OCI-LY3 (cell line): ENCODE measurements around the gene ABCC8.

ENCODE experiments used
- H2AFZ ChIP-seq: fragments of 200-600, 300-600 bp; shearing (Covaris generic); 2 replicates; pipeline ENCODE4 v1.6.0; 2014; ENCODE audit warnings: antibody characterized with exemption, low read depth, low read length
- H3K27ac ChIP-seq: fragments of 200-600, 300-600 bp; sonication (generic); 2 replicates; pipeline ENCODE4 v1.5.1; 2014; ENCODE audit warnings: mild to moderate bottlenecking, low read length, moderate library complexity, mixed read lengths
- H3K27me3 ChIP-seq: fragments of 200-600, 300-600 bp; sonication (generic); 2 replicates; pipeline ENCODE4 v1.6.1; 2014; ENCODE audit warnings: low read depth, low read length, mixed read lengths
- H3K36me3 ChIP-seq: fragments of 200-600, 300-600 bp; sonication (generic); replicated peaks from 2 replicates; pipeline ENCODE3; 2014; ENCODE audit warnings: low read depth, low read length, mixed read lengths
- H3K4me1 ChIP-seq: fragments of 300-600, 200-600 bp; sonication (generic); 2 replicates; pipeline ENCODE4 v1.6.1; 2014; ENCODE audit warnings: low read length, mixed read lengths
- H3K4me2 ChIP-seq: fragments of 200-600, 300-600 bp; sonication (generic); 2 replicates; pipeline ENCODE4 v1.6.1; 2014; ENCODE audit warnings: low read length, mixed read lengths
- H3K4me3 ChIP-seq: fragments of 300-600, 200-600 bp; sonication (generic); 2 replicates; pipeline ENCODE4 v1.5.1; 2014; ENCODE audit warnings: antibody characterized with exemption, mild to moderate bottlenecking, low read length, moderate library complexity
- H3K79me2 ChIP-seq: fragments of 300-600, 200-600 bp; shearing (Covaris generic); 2 replicates; pipeline ENCODE4 v1.6.1; 2014; ENCODE audit warnings: mild to moderate bottlenecking, low read length, mixed read lengths
- H3K9ac ChIP-seq: fragments of 300-600, 200-600 bp; shearing (Covaris generic); 2 replicates; pipeline ENCODE4 v1.6.0; 2014; ENCODE audit warnings: mild to moderate bottlenecking, low read length, moderate library complexity
- H3K9me3 ChIP-seq: fragments of 200-600, 300-600 bp; shearing (Covaris generic); 2 replicates; pipeline ENCODE4 v1.6.1; 2014; ENCODE audit warnings: low read length, mixed read lengths; ENCODE audit not compliant: insufficient read depth
- H4K20me1 ChIP-seq: fragments of 200-600, 300-600 bp; sonication (generic); 2 replicates; pipeline ENCODE4 v1.6.1; 2016; ENCODE audit warnings: low read length, mixed read lengths; ENCODE audit not compliant: insufficient read depth
- CTCF ChIP-seq: fragments of 200-600, 300-600 bp; sonication (generic); IDR thresholded peaks from 2 replicates; pipeline ENCODE4 v1.5.1; 2014; ENCODE audit warnings: antibody characterized with exemption, low read length, low read depth
- EZH2phosphoT487 ChIP-seq: fragments of 200-600 bp; shearing (Covaris generic); IDR thresholded peaks from 2 replicates; pipeline ENCODE4 v1.6.1; 2018; ENCODE audit warnings: antibody characterized with exemption, mixed run types, low read depth

The ABCC8 gene

GRCh38 chr11:17476317-17477083, at the start of gene ABCC8:
ABCC8 (minus strand) TSS chr11:17476845; CDS start chr11:17476776, 69 bp downstream.
- Histone ChIP-seq H3K4me3 (peak within 1 kb of the TSS; percentile 83), H2AFZ (no peak within 1 kb of the TSS)

GRCh38 chr11:17526326-17526725, 49.7 kb upstream of the ABCC8 start:
- Histone ChIP-seq H3K36me3 (no peaks in the 10 kb centered on the region), H3K27ac (no peak overlapping the region), H3K9me3 (no peaks in the 10 kb centered on the region), H4K20me1 (no peaks in the 10 kb centered on the region), H3K79me2 (no peaks in the 10 kb centered on the region), H2AFZ (no peak overlapping the region), H3K4me1 (no peaks in the 10 kb centered on the region), H3K4me3 (no peak overlapping the region), H3K27me3 (peaks cover 14% of the 10 kb centered on the region), H3K4me2 (no peak overlapping the region), H3K9ac (no peak overlapping the region)
- no peak for TF ChIP-seq CTCF

More at GRCh38 chr11:17476317-17477083, at the start of gene ABCC8:
- Histone ChIP-seq H3K79me2 (no peaks in the 10 kb centered on the region), H3K4me1 (no peaks in the 10 kb centered on the region), H3K9me3 (no peaks in the 10 kb centered on the region), H3K27ac (no peak within 1 kb of the TSS), H3K36me3 (no peaks in the 10 kb centered on the region), H3K9ac (peak within 1 kb of the TSS; percentile 44), H3K4me2 (peak within 1 kb of the TSS; percentile 67), H4K20me1 (no peaks in the 10 kb centered on the region), H3K27me3 (peaks cover 50% of the 10 kb centered on the region)
- TF ChIP-seq CTCF = no peak
- no peak for TF ChIP-seq EZH2phosphoT487

- no peak overlapping the region for H2AFZ ChIP-seq
- H3K79me2 ChIP-seq = no peaks in the 10 kb centered on the region
- H3K4me3 ChIP-seq = no peak overlapping the region
- peaks cover 14% of the 10 kb centered on the region for H3K27me3 ChIP-seq
- no peaks in the 10 kb centered on the region for H3K4me1 ChIP-seq
- TF ChIP-seq CTCF (no peak), EZH2phosphoT487 (no peak)
- H3K36me3 ChIP-seq = no peaks in the 10 kb centered on the region
- H3K4me2 ChIP-seq = no peak overlapping the region
- H3K9me3 ChIP-seq = no peaks in the 10 kb centered on the region
- no peaks in the 10 kb centered on the region for H4K20me1 ChIP-seq
- no peak overlapping the region for H3K27ac ChIP-seq
- H3K9ac ChIP-seq = no peak overlapping the region
Measured at GRCh38 chr11:17525570-17525969, 48.9 kb upstream of the ABCC8 start.

- no peak overlapping the region for H3K9ac ChIP-seq
- TF ChIP-seq EZH2phosphoT487 (no peak), CTCF (no peak)
- no peak overlapping the region for H3K27ac ChIP-seq
- no peaks in the 10 kb centered on the region for H3K4me1 ChIP-seq
- no peaks in the 10 kb centered on the region for H3K9me3 ChIP-seq
- H3K27me3 ChIP-seq = peaks cover 13% of the 10 kb centered on the region
- no peaks in the 10 kb centered on the region for H3K36me3 ChIP-seq
- H3K4me2 ChIP-seq = no peak overlapping the region
- no peak overlapping the region for H3K4me3 ChIP-seq
- H3K79me2 ChIP-seq = no peaks in the 10 kb centered on the region
- H2AFZ ChIP-seq = no peak overlapping the region
- no peaks in the 10 kb centered on the region for H4K20me1 ChIP-seq
Measured at GRCh38 chr11:17524221-17524620, 47.6 kb upstream of the ABCC8 start.
